Kidney (tissue), 14 donors: Measurements from ENCODE around the gene CXCL16. TPM values are rescaled to one million over a fixed set of nuclear protein-coding genes. Genes with fewer than 3 reads are reported as not detected.

Source experiments
- DNase-seq, 5 donors: peaks; one replicate each; pipeline ENCODE4 v3.0.0-alpha.2; 2013 to 2020
- FAIRE-seq: peaks from 2 replicates; lab custom pipeline; 2012; peaks lifted over from hg19 to GRCh38; lab: Jason Lieb, UNC
- H3K27ac ChIP-seq, 2 donors: one replicate each; pipeline ENCODE4 v1.7.0; 2013; ENCODE audit warnings: low read depth in 2 of 2, low read length in 2 of 2, inconsistent platforms in 1 of 2
- H3K27me3 ChIP-seq: one replicate; pipeline ENCODE4 v1.7.1; 2013; ENCODE audit warnings: low read length, inconsistent platforms; ENCODE audit not compliant: control insufficient read depth, insufficient read depth
- H3K36me3 ChIP-seq, 3 donors: one replicate each; pipeline versions ENCODE4 v1.7.0 to v1.7.1; 2013; ENCODE audit warnings: low read length in 3 of 3, control low read depth in 1 of 3, inconsistent platforms in 1 of 3; ENCODE audit not compliant: insufficient read depth in 3 of 3, control insufficient read depth in 2 of 3
- H3K4me1 ChIP-seq, 3 donors: one replicate each; pipeline versions ENCODE4 v1.7.0 to v1.7.1; 2013; ENCODE audit warnings: low read length in 3 of 3, inconsistent platforms in 1 of 3, low read depth in 1 of 3; ENCODE audit not compliant: control insufficient read depth in 2 of 3, insufficient read depth in 2 of 3
- H3K4me3 ChIP-seq, 3 donors: one replicate each; pipeline versions ENCODE4 v1.7.0 to v1.8.1; 2013; ENCODE audit warnings: low read length in 3 of 3, control low read depth in 1 of 3, inconsistent platforms in 1 of 3
- H3K9ac ChIP-seq, 3 donors: one replicate each; pipeline versions ENCODE4 v1.7.0 to v1.7.1; 2013; ENCODE audit warnings: low read length in 3 of 3, control low read depth in 1 of 3, inconsistent platforms in 1 of 3
- H3K9me3 ChIP-seq, 3 donors: one replicate each; pipeline versions ENCODE4 v1.7.0 to v1.7.1; 2013; ENCODE audit warnings: low read length in 3 of 3, control low read depth in 1 of 3, inconsistent platforms in 1 of 3; ENCODE audit not compliant: control insufficient read depth in 2 of 3, insufficient read depth in 1 of 3
- intact Hi-C: fragments of 100-400 bp; cut with DNase I; formaldehyde crosslinking; loops from one replicate; pipeline ENCODE4 v1.11.1; 2022
- polyA plus RNA-seq: library from polyadenylated mRNA; stranded (reverse); fragments of 350-450 nt; fragmentation: Illumina TruSeq; extraction: RNeasy Lipid Tissue Mini Kit (QIAGEN cat#74804); gene quantifications from one replicate; pipeline ENCODE4 v1.2.3, GENCODE V29; 2014; ENCODE audit warnings: low read depth, low replicate concordance; ENCODE audit not compliant: insufficient read depth
- total RNA-seq: library from RNA; stranded (reverse); fragmentation: NEBNext Ultra II Directional; extraction: Animal tissue kit (Norgen Biotek cat#: 25700); gene quantifications from one replicate; pipeline ENCODE4 v1.2.1, GENCODE V29; 2021
- TF ChIP-seq, protein P1 (sequence below): IDR thresholded peaks from 3 replicates; pipeline ENCODE4 v1.5.1; 2012; ENCODE audit warnings: mild to moderate bottlenecking, moderate library complexity, borderline replicate concordance; ENCODE audit not compliant: insufficient read depth; ENCODE audit errors: extremely low read depth
- donor health status: control.
- donor health status: control.
- donor health status: control.
- donor health status: control.
- donor health status: control.
- donor health status: DM: yes; HTN: yes; CAD: no.
- donor health status: Normal renal cell carcinoma (clear cell type).

Gene CXCL16
- total and polyA plus RNA-seq, 2 donors from 2014 or later = 22.5 to 83.0 TPM

DNA sequence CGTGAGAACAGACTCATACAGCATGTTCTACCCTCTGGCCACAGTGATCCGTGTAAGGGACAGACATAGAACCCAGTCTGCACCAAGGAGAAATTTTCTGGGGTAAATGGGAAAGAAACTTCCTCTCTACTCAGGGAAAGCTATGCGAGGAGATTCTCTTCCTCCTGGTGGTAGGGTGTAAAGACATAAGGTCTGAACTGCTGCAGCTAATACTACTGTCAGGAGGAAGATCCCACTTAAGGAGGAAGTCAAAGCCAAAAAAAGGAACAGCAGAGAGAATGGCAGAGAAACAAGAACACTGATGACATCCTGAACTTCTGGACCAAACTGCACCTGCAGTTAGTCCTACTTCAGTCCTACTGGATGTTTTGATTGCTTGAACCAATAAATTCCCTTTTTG, 24.9 kb upstream of the CXCL16 start:
- Histone ChIP-seq H3K27ac (no peak overlapping the region), H3K9me3 (no peaks in the 10 kb centered on the region), H3K4me1 (no peaks in the 10 kb centered on the region), H3K9ac (no peak overlapping the region), H3K36me3 (no peaks in the 10 kb centered on the region), H3K4me3 (no peak overlapping the region), H3K27me3 (no peaks in the 10 kb centered on the region)
- DNase-seq (no peak), FAIRE-seq (no peak)
- intact Hi-C loops = no loop called here
- TF ChIP-seq, protein P1, sequence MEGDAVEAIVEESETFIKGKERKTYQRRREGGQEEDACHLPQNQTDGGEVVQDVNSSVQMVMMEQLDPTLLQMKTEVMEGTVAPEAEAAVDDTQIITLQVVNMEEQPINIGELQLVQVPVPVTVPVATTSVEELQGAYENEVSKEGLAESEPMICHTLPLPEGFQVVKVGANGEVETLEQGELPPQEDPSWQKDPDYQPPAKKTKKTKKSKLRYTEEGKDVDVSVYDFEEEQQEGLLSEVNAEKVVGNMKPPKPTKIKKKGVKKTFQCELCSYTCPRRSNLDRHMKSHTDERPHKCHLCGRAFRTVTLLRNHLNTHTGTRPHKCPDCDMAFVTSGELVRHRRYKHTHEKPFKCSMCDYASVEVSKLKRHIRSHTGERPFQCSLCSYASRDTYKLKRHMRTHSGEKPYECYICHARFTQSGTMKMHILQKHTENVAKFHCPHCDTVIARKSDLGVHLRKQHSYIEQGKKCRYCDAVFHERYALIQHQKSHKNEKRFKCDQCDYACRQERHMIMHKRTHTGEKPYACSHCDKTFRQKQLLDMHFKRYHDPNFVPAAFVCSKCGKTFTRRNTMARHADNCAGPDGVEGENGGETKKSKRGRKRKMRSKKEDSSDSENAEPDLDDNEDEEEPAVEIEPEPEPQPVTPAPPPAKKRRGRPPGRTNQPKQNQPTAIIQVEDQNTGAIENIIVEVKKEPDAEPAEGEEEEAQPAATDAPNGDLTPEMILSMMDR = no peak

DNA sequence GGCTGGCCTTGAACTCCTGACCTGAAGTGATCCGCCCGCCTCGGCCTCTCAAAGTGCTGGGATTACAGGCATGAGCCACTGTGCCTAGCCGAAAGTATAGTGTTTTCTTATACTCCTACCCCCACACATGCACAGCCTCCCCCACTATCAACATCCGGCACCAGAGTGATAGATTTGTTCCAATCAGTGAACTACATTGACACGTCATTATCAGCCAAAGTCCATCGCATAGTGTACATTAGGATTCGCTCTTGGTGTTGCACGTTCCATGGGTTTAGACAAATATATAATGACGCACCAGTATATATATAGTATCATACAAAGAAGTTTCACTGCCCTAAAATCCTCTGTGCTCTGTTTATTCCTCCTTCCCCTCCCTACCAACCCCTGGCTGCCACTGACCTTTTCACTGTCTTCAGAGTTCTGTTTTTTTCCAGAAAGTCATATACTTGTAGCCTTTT, 20.1 kb upstream of the CXCL16 start:
- intact Hi-C loops = no loop called here

GRCh38 chr17:4753392-4753791, 13.7 kb upstream of the CXCL16 start:
- no peak for DNase-seq
- Histone ChIP-seq H3K9ac (no peak overlapping the region), H3K4me3 (no peak overlapping the region), H3K9me3 (no peaks in the 10 kb centered on the region), H3K36me3 (no peaks in the 10 kb centered on the region), H3K27ac (no peak overlapping the region), H3K27me3 (no peaks in the 10 kb centered on the region), H3K4me1 (peaks cover 0 to 3% (median 0%) of the 10 kb centered on the region in 3 donors)
- FAIRE-seq = no peak
- intact Hi-C loops = no loop called here
- TF ChIP-seq, protein P1 = no peak

More for the DNA sequence above, 20.1 kb upstream of the CXCL16 start:
- Histone ChIP-seq H3K36me3 (no peaks in the 10 kb centered on the region), H3K27ac (no peak overlapping the region), H3K4me1 (no peaks in the 10 kb centered on the region), H3K4me3 (no peak overlapping the region), H3K27me3 (no peaks in the 10 kb centered on the region), H3K9ac (no peak overlapping the region), H3K9me3 (no peaks in the 10 kb centered on the region)
- TF ChIP-seq, protein P1 = no peak
- DNase-seq (peak in 1 of 5 donors; percentile 4), FAIRE-seq (no peak)

DNA sequence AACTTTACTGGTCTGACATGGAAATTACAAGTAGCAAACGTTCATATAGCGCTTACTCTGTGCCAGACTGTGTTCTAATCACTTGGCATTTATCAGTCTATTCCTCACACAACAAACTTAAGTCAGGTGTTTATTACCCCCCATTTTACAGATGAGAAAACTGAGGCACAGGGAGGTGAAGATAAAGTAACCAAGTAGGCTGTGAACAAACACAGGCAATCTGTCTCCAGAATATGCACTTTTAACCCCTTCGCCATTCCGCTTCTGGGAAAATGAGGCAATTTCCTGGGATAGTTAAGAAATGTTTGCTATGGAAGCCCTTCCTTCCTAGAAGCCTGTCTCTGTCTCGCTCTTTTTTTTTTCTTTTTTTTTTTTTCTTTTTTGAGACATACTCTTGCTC, 12.2 kb upstream of the CXCL16 start:
- Histone ChIP-seq H3K4me1 (peaks cover 0 to 4% (median 0%) of the 10 kb centered on the region in 3 donors), H3K9ac (no peak overlapping the region), H3K27me3 (no peaks in the 10 kb centered on the region), H3K36me3 (no peaks in the 10 kb centered on the region), H3K27ac (no peak overlapping the region), H3K4me3 (no peak overlapping the region), H3K9me3 (no peaks in the 10 kb centered on the region)
- DNase-seq (no peak), FAIRE-seq (no peak)
- TF ChIP-seq, protein P1 = no peak
- intact Hi-C loops = no loop called here
